Measurements from ENCODE around the gene TMEM131.
A peak's percentile ranks its signal among the peaks of the same experiment; 100 is the strongest.

TMEM131 gene

DNA sequence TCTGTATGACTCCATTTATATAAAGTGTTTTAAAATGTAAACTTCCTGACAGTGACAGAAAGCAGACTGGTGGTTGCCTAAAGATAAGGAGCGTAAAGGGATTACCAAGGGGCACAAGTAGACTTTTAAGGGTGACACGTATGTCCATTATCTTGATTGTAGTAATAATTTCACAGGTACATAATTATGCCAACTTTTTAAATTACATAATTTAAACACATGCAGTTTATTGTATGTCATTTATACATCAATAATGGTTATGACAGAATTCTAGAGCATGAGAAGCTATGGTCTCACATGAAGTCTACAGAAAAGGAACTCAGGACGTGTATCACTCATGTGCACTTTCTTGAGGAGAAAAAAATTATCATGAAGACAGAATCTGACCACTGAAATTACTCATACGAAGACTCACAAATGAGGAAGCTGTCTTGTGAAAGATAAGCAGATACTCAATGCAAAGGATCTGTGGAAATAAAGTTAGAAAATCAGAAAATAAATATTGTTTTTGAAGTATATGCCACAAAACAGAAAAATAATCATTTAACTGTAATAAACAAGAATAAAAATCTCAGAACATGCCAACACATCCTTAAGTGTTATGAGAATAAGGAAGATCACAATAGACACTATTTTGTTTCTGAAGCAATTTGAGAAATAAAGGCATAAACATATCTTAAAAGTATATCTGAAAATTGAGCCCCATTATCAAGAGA lies 84.4 kb downstream of the TMEM131 start:
- no peak for FAIRE-seq
- DNase-seq (ENCODE audit: insufficient read length, low spot score) = no peak
- no peak for TF ChIP-seq CTCF (IDR thresholded peaks at IDR 0.05; ENCODE audit: insufficient read depth, missing control alignments)

GRCh38 chr2:97910403-97911205 lies 85.1 kb downstream of the TMEM131 start:
- no peak for TF ChIP-seq CTCF (IDR thresholded peaks at IDR 0.05; ENCODE audit: insufficient read depth, missing control alignments)
- no peak for FAIRE-seq

DNA sequence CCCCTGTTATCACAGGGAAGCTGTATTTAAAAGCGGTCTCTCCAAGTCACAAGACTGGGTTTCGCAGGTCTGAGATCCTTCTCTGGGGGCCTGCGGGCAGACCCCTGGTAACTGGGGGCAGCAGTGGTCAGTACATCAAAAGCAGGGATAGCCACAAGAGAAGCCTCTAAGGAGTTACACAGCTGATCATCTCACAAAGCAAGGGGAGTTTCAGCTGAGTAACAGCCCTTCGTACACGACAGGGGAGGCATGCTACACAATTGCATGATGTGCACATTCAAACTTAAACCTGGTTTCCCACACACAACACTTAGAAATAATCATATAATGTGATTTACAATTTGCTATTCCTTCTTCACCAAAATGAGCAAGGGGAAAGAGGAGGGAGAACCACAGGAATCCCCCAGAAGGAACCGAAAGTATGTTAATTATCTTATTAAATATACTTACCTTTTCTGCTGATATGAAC lies 87.5 kb downstream of the TMEM131 start:
- FAIRE-seq (no peak), DNase-seq (ENCODE audit: insufficient read length, low spot score) (no peak)
- no peak for TF ChIP-seq CTCF (IDR thresholded peaks at IDR 0.05; ENCODE audit: insufficient read depth, missing control alignments)

More at GRCh38 chr2:97910403-97911205, 85.1 kb downstream of the TMEM131 start:
- DNase-seq (ENCODE audit: insufficient read length, low spot score) = no peak

- DNase-seq (ENCODE audit: insufficient read length, low spot score) (no peak), FAIRE-seq (no peak)
- no peak for TF ChIP-seq CTCF (IDR thresholded peaks at IDR 0.05; ENCODE audit: insufficient read depth, missing control alignments)
These were observed 88.2 kb downstream of the TMEM131 start for GRCh38 chr2:97907369-97908100.

GRCh38 chr2:97906307-97906706 lies 89.4 kb downstream of the TMEM131 start:
- no peak for TF ChIP-seq CTCF (IDR thresholded peaks at IDR 0.05; ENCODE audit: insufficient read depth, missing control alignments)
- DNase-seq (ENCODE audit: insufficient read length, low spot score) (no peak), FAIRE-seq (no peak)

- TF ChIP-seq CTCF (IDR thresholded peaks at IDR 0.05; ENCODE audit: insufficient read depth, missing control alignments) = no peak
- FAIRE-seq (peak; percentile 41), DNase-seq (ENCODE audit: insufficient read length, low spot score) (no peak)
These were observed 90.5 kb downstream of the TMEM131 start for GRCh38 chr2:97905294-97905693.

Data from D721Med (cell line).